ENCODE data around the gene SUN3. TPM values are rescaled to one million over a fixed set of nuclear protein-coding genes. Genes with fewer than 3 reads are reported as not detected.

SUN3 gene
- total and polyA plus RNA-seq, 2 of the 4 experiments (the other 2 are of a cell fraction): not detected

GRCh38 chr7:47992446-47992845 lies 36.5 kb downstream of the SUN3 start:
- H3K27me3 ChIP-seq (ENCODE audit: control insufficient read depth, insufficient read depth, low read length): no peaks in the 10 kb centered on the region
- WGBS, 2 experiments (ENCODE audit: extremely low coverage in 2 of 2, insufficient read length in 1 of 2): no CpG with 5 or more reads among the region's 3 CpGs
- intact Hi-C loops (cut with micrococcal nuclease): loop anchor here (5.0 kb wide), 1 partner anchor 95 kb away; the partner anchor contains the start of gene UPP1
- H3K23ac ChIP-seq (ENCODE audit: low read depth, low read length): no peak overlapping the region
- H3K9me3 ChIP-seq (ENCODE audit: control insufficient read depth, insufficient read depth, low read length): no peaks in the 10 kb centered on the region
- no TSS peak for BruUV-seq (replicated peaks)
- in situ Hi-C loops (cut with MboI; ENCODE audit: low sequenced_read_pairs): no loop called here
- dilution Hi-C loops (cut with HindIII; ENCODE audit: low sequenced_read_pairs, unreplicated experiment): loop anchor here (25.0 kb wide), 1 partner anchor 120 kb away; no protein-coding TSS in a partner anchor
- ChIA-PET CTCF (interaction anchor here (0.5 to 2.3 kb wide), 11 partner anchors 10 to 483 kb away, joined by 3 to 20 read pairs (median 5); partner anchors contain the start of gene PKD1L1), POLR2A (ENCODE audit: unreplicated experiment) (no interaction called here)
- H3K18ac ChIP-seq (ENCODE audit: low read depth, low read length): no peak overlapping the region
- no peak overlapping the region for H4K5ac ChIP-seq (ENCODE audit: low read depth, low read length)
- H3K14ac ChIP-seq (replicated peaks; ENCODE audit: low read depth, low read length): no peak overlapping the region
- peak overlapping the region; percentile 72 to 89; a peak in 3 of 4 replicates for H4K8ac ChIP-seq (ENCODE audit: low read depth in 2 of 2, low read length in 2 of 2)
- H3K27ac ChIP-seq (ENCODE audit: insufficient read depth, low read length): no peak overlapping the region
- no peak overlapping the region for H2AFZ ChIP-seq (replicated peaks; ENCODE audit: low read length, poor library complexity)
- no peak overlapping the region for H4K91ac ChIP-seq (ENCODE audit: insufficient read depth, low read depth, low read length)
- H4K20me1 ChIP-seq (ENCODE audit: insufficient read depth, low read length): no peaks in the 10 kb centered on the region
- no peak overlapping the region for H3K4me2 ChIP-seq (ENCODE audit: low read depth, low read length)
- no peaks in the 10 kb centered on the region for H3K79me1 ChIP-seq (ENCODE audit: low read depth in 1 of 2, low read length in 2 of 2)
- TF ChIP-seq MAZ (IDR thresholded peaks at IDR 0.05; ENCODE audit: borderline replicate concordance, low read depth, low read length) (no peak), ELK1 (IDR thresholded peaks at IDR 0.05; ENCODE audit: borderline replicate concordance, low read depth, low read length) (no peak)
- TF ChIP-seq, protein P1, sequence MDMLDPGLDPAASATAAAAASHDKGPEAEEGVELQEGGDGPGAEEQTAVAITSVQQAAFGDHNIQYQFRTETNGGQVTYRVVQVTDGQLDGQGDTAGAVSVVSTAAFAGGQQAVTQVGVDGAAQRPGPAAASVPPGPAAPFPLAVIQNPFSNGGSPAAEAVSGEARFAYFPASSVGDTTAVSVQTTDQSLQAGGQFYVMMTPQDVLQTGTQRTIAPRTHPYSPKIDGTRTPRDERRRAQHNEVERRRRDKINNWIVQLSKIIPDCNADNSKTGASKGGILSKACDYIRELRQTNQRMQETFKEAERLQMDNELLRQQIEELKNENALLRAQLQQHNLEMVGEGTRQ (IDR thresholded peaks at IDR 0.05; ENCODE audit: low read depth, low read length): no peak
- H3K4me1 ChIP-seq (ENCODE audit: control insufficient read depth, insufficient read depth, low read length): no peaks in the 10 kb centered on the region; the same call in 1 of the 2 replicates
- DNase-seq: no peak
- H3K36me3 ChIP-seq (ENCODE audit: control insufficient read depth, insufficient read depth, low read length): no peaks in the 10 kb centered on the region
- H3K4me3 ChIP-seq (ENCODE audit: insufficient read depth, low read depth, low read length): no peak overlapping the region
- no peak for ATAC-seq (ENCODE audit: low read depth)
- H3K4ac ChIP-seq (ENCODE audit: low read depth, low read length): no peak overlapping the region
- H3K9me1 ChIP-seq (ENCODE audit: insufficient read depth, low read length): no peaks in the 10 kb centered on the region
- no peak overlapping the region for H3K9ac ChIP-seq (ENCODE audit: low read depth, low read length)
- H2AK9ac ChIP-seq (replicated peaks; ENCODE audit: low read depth, low read length, poor library complexity): no peak overlapping the region
- H3K56ac ChIP-seq (ENCODE audit: extremely low read depth, insufficient read depth, low read length): no peak overlapping the region
- H2BK15ac ChIP-seq (ENCODE audit: low read depth, low read length): no peak overlapping the region
- no peak overlapping the region for H2BK20ac ChIP-seq (ENCODE audit: low read depth, low read length)
- H2BK120ac ChIP-seq (ENCODE audit: low read depth, low read length): no peak overlapping the region
- no peak overlapping the region for H2BK5ac ChIP-seq (ENCODE audit: low read depth, low read length, poor library complexity, severe bottlenecking)
- H2AK5ac ChIP-seq (ENCODE audit: low read depth, low read length): no peak overlapping the region
